MM.1S (cell line): ENCODE measurements around the gene MFSD2A.

Experiments
- EZH2 ChIP-seq: fragments of 300-600 bp; sonication (generic); optimal IDR thresholded peaks from 2 replicates; pipeline ENCODE3; 2017; ENCODE audit warnings: low read depth, mild to moderate bottlenecking, antibody characterized with exemption, low read length, mixed read lengths
- EZH2phosphoT487 ChIP-seq: fragments of 300-600 bp; sonication (generic); IDR thresholded peaks from 2 replicates; pipeline ENCODE4 v1.6.1; 2018; ENCODE audit warnings: antibody characterized with exemption, low read length
- TF ChIP-seq, protein P1 (sequence below): fragments of 300-600 bp; sonication (generic); IDR thresholded peaks from 2 replicates; pipeline ENCODE4 v1.5.1; 2016; ENCODE audit warnings: antibody characterized with exemption, low read length, mixed read lengths

GRCh38 chr1:39957299-39958015 lies 2.5 kb downstream of the MFSD2A start:
- TF ChIP-seq, protein P1, sequence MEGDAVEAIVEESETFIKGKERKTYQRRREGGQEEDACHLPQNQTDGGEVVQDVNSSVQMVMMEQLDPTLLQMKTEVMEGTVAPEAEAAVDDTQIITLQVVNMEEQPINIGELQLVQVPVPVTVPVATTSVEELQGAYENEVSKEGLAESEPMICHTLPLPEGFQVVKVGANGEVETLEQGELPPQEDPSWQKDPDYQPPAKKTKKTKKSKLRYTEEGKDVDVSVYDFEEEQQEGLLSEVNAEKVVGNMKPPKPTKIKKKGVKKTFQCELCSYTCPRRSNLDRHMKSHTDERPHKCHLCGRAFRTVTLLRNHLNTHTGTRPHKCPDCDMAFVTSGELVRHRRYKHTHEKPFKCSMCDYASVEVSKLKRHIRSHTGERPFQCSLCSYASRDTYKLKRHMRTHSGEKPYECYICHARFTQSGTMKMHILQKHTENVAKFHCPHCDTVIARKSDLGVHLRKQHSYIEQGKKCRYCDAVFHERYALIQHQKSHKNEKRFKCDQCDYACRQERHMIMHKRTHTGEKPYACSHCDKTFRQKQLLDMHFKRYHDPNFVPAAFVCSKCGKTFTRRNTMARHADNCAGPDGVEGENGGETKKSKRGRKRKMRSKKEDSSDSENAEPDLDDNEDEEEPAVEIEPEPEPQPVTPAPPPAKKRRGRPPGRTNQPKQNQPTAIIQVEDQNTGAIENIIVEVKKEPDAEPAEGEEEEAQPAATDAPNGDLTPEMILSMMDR: no peak
- TF ChIP-seq EZH2 (no peak), EZH2phosphoT487 (no peak)
